Measurements from ENCODE around the gene FAM180A. TPM values are rescaled to one million over a fixed set of nuclear protein-coding genes. Genes with fewer than 3 reads are reported as not detected.

The FAM180A gene
- polyA plus RNA-seq, 1 donor (not counting 4 experiments of a cell fraction or from before 2014, with no cell fraction given), result 0.73 TPM

DNA sequence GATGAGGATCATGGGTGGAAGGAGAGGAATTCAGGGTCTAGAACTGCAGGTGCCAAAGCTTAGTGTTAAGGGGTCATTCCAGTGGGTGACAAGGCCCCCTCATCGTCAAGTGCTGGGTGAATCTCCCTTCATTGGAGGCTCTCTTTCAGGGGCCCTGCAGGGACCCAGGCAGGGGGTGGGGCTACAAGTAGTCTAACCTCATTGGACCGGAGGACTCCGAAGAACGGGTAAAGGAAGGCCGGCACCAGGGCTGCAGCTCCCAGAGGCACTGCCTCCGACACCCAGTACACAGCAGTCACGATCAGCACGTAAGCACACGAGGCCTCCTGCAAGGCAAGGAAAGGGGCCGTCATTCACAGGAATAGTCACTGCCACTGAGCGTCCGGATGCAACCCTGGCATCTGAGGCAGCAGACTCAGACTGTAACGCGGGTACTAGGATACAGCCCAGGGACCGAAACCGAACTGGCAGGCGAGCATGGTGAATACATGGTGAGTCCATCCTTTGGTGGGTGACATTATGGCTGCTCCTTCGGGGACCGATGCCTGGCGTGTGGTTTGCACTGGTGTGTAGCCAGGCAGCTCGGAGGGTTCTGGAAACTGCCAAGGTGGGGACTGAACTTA lies 27.3 kb downstream of the FAM180A start:
- H3K27me3 ChIP-seq (ENCODE audit: control insufficient read depth, extremely low read depth, insufficient read depth, low read length), result no peaks in the 10 kb centered on the region
- TF ChIP-seq EZH2 (IDR thresholded peaks at IDR 0.05; ENCODE audit: low read length), result no peak
- TF ChIP-seq CTCF (optimal IDR thresholded peaks at IDR 0.05 in 1 of 3, IDR thresholded peaks at IDR 0.05 in 1 of 3, conservative IDR thresholded peaks at IDR 0.05 in 1 of 3; ENCODE audit: extremely low read depth in 1 of 3, insufficient read depth in 2 of 3, low read length in 3 of 3), result no peak
- dilution Hi-C loops (cut with MboI; ENCODE audit: extremely low pct_ligation_motif_present, low sequenced_read_pairs), result no loop called here
- DNase-seq (ENCODE audit: low read depth, low spot score) (no peak), FAIRE-seq (no peak)
- H3K9me3 ChIP-seq (ENCODE audit: control insufficient read depth, low read depth, low read length), result no peaks in the 10 kb centered on the region
- H2AFZ ChIP-seq (ENCODE audit: control insufficient read depth, low read length), result no peak overlapping the region
- H3K79me2 ChIP-seq (ENCODE audit: control insufficient read depth, insufficient read depth, low read length), result no peaks in the 10 kb centered on the region
- no peak overlapping the region for H3K9ac ChIP-seq (ENCODE audit: control insufficient read depth, extremely low read depth, insufficient read depth, low read length)
- H3K27ac ChIP-seq (ENCODE audit: control insufficient read depth, insufficient read depth, low read length), result no peak overlapping the region
- no peak overlapping the region for H3K4me2 ChIP-seq (ENCODE audit: control insufficient read depth, extremely low read depth, insufficient read depth, low read depth, low read length)
- peaks cover 13% of the 10 kb centered on the region for H3K4me1 ChIP-seq (ENCODE audit: control insufficient read depth, extremely low read depth, insufficient read depth, low read length)
- H3K4me3 ChIP-seq (ENCODE audit: control insufficient read depth in 2 of 3, extremely low read depth in 1 of 3, insufficient read depth in 2 of 3, low read depth in 1 of 3, low read length in 3 of 3), result no peak overlapping the region
- H3K36me3 ChIP-seq (ENCODE audit: control insufficient read depth in 2 of 2, extremely low read depth in 1 of 2, insufficient read depth in 2 of 2, low read length in 2 of 2), result no peaks in the 10 kb centered on the region
- H4K20me1 ChIP-seq (ENCODE audit: control insufficient read depth, extremely low read depth, insufficient read depth, low read length), result no peaks in the 10 kb centered on the region
- H3K9me1 ChIP-seq (ENCODE audit: control insufficient read depth, extremely low read depth, insufficient read depth, low read length), result no peaks in the 10 kb centered on the region

DNA sequence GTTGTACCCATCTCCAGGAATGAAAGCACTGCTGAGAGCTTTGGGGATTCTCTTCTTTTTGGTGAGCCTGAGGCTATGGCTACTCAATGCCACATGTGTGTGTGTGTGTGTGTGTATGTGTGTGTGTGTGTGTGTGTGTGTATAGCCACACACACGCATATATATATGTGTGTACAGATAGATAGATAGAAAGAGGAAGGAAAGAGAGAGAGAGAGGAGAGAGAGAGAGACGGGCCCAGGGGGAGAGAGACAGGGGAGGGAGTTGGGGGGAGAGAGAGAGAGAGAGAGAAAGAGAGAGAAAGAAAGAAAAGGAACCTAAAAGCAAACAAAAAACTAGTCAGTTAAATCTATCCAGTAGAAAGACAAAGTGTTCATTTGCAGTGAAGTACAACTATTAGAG lies 28.9 kb downstream of the FAM180A start:
- dilution Hi-C loops (cut with MboI; ENCODE audit: extremely low pct_ligation_motif_present, low sequenced_read_pairs), result no loop called here
- Histone ChIP-seq H3K4me3 (ENCODE audit: control insufficient read depth in 2 of 3, extremely low read depth in 1 of 3, insufficient read depth in 2 of 3, low read depth in 1 of 3, low read length in 3 of 3) (no peak overlapping the region), H4K20me1 (ENCODE audit: control insufficient read depth, extremely low read depth, insufficient read depth, low read length) (no peaks in the 10 kb centered on the region), H2AFZ (ENCODE audit: control insufficient read depth, low read length) (no peak overlapping the region), H3K9me3 (ENCODE audit: control insufficient read depth, low read depth, low read length) (no peaks in the 10 kb centered on the region), H3K4me2 (ENCODE audit: control insufficient read depth, extremely low read depth, insufficient read depth, low read depth, low read length) (no peak overlapping the region), H3K79me2 (ENCODE audit: control insufficient read depth, insufficient read depth, low read length) (no peaks in the 10 kb centered on the region), H3K9me1 (ENCODE audit: control insufficient read depth, extremely low read depth, insufficient read depth, low read length) (no peaks in the 10 kb centered on the region), H3K27ac (ENCODE audit: control insufficient read depth, insufficient read depth, low read length) (no peak overlapping the region), H3K36me3 (ENCODE audit: control insufficient read depth in 2 of 2, extremely low read depth in 1 of 2, insufficient read depth in 2 of 2, low read length in 2 of 2) (no peaks in the 10 kb centered on the region), H3K9ac (ENCODE audit: control insufficient read depth, extremely low read depth, insufficient read depth, low read length) (no peak overlapping the region), H3K27me3 (ENCODE audit: control insufficient read depth, extremely low read depth, insufficient read depth, low read length) (no peaks in the 10 kb centered on the region), H3K4me1 (ENCODE audit: control insufficient read depth, extremely low read depth, insufficient read depth, low read length) (peaks cover 24% of the 10 kb centered on the region)
- FAIRE-seq (no peak), DNase-seq (ENCODE audit: low read depth, low spot score) (no peak)
- no peak for TF ChIP-seq EZH2 (IDR thresholded peaks at IDR 0.05; ENCODE audit: low read length)
- TF ChIP-seq CTCF (optimal IDR thresholded peaks at IDR 0.05 in 1 of 3, IDR thresholded peaks at IDR 0.05 in 1 of 3, conservative IDR thresholded peaks at IDR 0.05 in 1 of 3; ENCODE audit: extremely low read depth in 1 of 3, insufficient read depth in 2 of 3, low read length in 3 of 3), result no peak

All from keratinocyte (primary cell).